ENCODE results near the gene IL3.

IL3 gene

DNA sequence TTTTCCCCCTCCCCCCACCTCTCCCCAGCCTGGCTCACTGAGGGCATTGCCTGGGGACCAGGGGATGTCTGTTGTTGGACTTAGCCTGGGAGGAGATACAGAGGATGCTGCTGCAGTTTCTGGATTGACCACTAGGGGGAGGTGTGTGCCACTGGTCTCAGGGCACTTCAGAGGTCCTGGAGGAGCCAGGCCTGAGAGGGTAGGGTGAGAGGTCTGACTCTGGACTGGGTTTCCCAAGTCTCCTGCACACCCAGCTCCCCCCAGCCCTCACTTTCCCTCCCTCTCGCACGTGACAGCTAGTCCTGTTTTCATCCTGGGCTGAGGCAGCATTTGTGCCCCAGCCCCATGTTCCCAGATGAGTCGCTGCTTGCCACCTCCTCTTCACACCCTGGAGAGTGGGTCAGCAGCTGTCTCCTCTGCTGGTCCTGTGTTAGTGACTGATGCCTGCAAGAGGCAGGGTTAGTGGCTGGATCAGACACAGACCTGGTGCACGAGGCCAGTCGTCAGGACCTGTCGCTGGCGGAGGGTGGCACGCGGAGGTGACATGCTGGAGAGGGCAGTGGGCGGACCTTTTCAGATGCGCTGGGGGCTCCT lies 4.4 kb downstream of the IL3 start:
- no peak overlapping the region for H3K4me3 ChIP-seq (ENCODE audit: low read length)
- no peak for DNase-seq (ENCODE audit: low read depth)
- peak; percentile 99 for TF ChIP-seq CTCF (conservative IDR thresholded peaks at IDR 0.05; ENCODE audit: low read depth, low read length)

DNA sequence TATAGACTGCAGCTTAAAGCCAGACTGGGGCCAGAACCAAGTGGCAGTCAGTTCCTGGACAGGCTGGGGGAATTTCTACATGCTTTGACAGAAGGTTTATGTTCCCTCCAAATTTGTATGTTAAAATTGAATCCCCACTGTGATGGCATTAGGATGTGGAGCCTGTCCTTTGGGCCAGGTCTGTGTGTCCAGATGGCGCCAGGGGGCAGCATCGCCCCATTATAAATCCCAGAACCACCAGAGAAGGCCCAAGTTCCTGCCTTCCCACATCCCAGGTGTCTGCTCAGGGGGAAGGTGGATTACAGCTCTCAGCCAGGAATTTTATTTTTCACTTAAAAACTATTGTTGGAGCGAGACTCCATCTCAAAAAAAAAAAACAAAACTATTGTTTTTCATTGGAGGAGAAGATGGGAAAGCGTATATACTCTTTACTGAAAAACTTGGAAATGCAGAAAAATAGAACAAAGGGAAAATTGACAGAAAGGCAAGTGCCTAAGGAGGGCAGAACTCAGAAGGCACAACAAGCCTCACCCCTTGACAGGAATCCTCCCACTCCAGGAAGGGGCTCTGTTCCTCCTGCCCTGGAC lies 5.0 kb downstream of the IL3 start:
- peak; percentile 72 for TF ChIP-seq CTCF (conservative IDR thresholded peaks at IDR 0.05; ENCODE audit: low read depth, low read length)
- no peak overlapping the region for H3K4me3 ChIP-seq (ENCODE audit: low read length)
- DNase-seq (ENCODE audit: low read depth), result no peak

DNA sequence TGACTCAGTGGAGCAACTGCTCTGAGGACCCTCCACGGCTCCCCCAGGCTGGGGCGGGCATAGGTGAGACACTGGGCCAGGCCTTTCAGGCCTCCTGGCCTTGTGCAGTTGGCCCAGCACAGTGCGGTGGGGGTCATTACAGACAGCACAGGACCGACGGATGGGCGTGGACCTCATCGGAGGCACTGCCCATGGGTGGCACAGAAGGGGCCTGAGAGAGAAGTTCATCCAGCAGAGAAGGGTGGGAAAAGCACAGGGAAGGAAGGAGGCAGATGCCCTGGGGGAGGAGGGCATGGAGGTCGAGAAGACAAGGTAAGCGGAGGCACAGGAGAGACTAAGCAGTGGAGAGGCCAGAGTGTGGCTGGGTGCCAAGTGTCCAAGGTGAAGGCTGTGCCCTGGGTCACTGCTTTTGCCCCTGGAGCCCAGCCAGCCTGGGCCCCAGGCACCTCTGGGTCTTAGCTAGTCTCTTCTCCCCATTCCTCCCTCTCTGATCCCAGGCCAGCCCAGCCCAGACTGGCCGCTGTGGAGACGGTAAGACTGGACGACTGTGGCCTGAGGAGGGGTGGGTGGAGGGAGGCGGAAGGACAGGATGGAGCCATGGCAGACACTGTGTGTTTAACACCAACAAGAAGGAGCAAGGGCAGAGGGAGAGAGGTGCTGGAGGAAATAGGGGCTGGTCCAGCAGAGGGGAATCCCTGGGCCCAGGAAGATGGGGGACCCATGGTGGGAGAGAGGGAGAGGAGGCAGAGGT lies 5.7 kb downstream of the IL3 start:
- no peak overlapping the region for H3K4me3 ChIP-seq (ENCODE audit: low read length)
- no peak for TF ChIP-seq CTCF (conservative IDR thresholded peaks at IDR 0.05; ENCODE audit: low read depth, low read length)

DNA sequence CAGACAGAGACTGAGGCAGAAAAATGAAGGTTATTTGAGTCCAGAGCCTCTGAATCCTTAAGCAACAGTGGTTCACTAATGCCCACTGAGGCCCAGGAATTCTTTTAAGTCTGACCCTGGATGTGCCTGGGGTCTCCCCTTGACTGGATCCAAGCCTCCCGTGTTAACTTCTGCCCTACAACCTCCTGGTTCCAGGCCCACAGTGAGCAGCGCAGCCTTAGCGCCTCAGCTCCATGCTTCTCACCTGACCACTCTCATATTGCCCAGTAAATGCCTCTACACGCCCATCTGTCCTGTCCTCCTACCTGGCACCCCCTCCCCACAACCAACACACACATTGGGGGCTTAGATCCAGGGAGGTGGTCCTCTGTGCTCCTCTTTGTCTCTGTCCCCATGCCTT lies 6.4 kb downstream of the IL3 start:
- DNase-seq (ENCODE audit: low read depth), result no peak

More for the DNA sequence above, 5.7 kb downstream of the IL3 start:
- DNase-seq (ENCODE audit: low read depth), result no peak

GRCh38 chr5:132067451-132067850 lies 7.0 kb downstream of the IL3 start:
- no peak for TF ChIP-seq CTCF (conservative IDR thresholded peaks at IDR 0.05; ENCODE audit: low read depth, low read length)
- no peak overlapping the region for H3K4me3 ChIP-seq (ENCODE audit: low read length)
- no peak for DNase-seq (ENCODE audit: low read depth)

More for the DNA sequence above, 6.4 kb downstream of the IL3 start:
- no peak overlapping the region for H3K4me3 ChIP-seq (ENCODE audit: low read length)
- no peak for TF ChIP-seq CTCF (conservative IDR thresholded peaks at IDR 0.05; ENCODE audit: low read depth, low read length)

GRCh38 chr5:132067941-132068808 lies 7.7 kb downstream of the IL3 start:
- no peak for TF ChIP-seq CTCF (conservative IDR thresholded peaks at IDR 0.05; ENCODE audit: low read depth, low read length)
- H3K4me3 ChIP-seq (ENCODE audit: low read length), result no peak overlapping the region
- no peak for DNase-seq (ENCODE audit: low read depth)
